Subcutaneous abdominal adipose tissue (tissue), 5 donors: ENCODE results near the gene NFKBIB.
"Not testable (repeated sequence)": the region's sequence is repeated elsewhere in the genome, so short reads cannot be mapped to it uniquely, and the experiment has no call there.

Source experiments
- H3K27ac ChIP-seq: one replicate; pipeline ENCODE4 v1.7.0; 2013; ENCODE audit warnings: low read depth, mild to moderate bottlenecking, inconsistent platforms, low read length, moderate library complexity
- H3K27me3 ChIP-seq, 5 donors: one replicate each; pipeline ENCODE4 v1.7.0; 2013; ENCODE audit warnings: low read length in 5 of 5, inconsistent platforms in 1 of 5; ENCODE audit not compliant: control insufficient read depth in 5 of 5, insufficient read depth in 4 of 5
- H3K36me3 ChIP-seq, 5 donors: one replicate each; pipeline ENCODE4 v1.7.0; 2013; ENCODE audit warnings: low read length in 5 of 5; ENCODE audit not compliant: control insufficient read depth in 5 of 5, insufficient read depth in 5 of 5
- H3K4me1 ChIP-seq, 5 donors: one replicate each; pipeline ENCODE4 v1.7.0; 2013; ENCODE audit warnings: low read length in 5 of 5, mild to moderate bottlenecking in 3 of 5, moderate library complexity in 1 of 5; ENCODE audit not compliant: control insufficient read depth in 5 of 5, insufficient read depth in 5 of 5
- H3K4me3 ChIP-seq, 5 donors: one replicate each; pipeline ENCODE4 v1.7.0; 2013; ENCODE audit warnings: low read length in 5 of 5, low read depth in 1 of 5
- H3K9ac ChIP-seq, 5 donors: one replicate each; pipeline ENCODE4 v1.7.0; 2013; ENCODE audit warnings: low read length in 5 of 5, mild to moderate bottlenecking in 4 of 5, moderate library complexity in 3 of 5
- H3K9me3 ChIP-seq, 5 donors: one replicate each; pipeline ENCODE4 v1.7.0; 2013; ENCODE audit warnings: low read length in 5 of 5; ENCODE audit not compliant: control insufficient read depth in 5 of 5
- donor health status: healthy.
- donor health status: healthy.
- donor health status: healthy.
- donor health status: healthy.
- donor health status: healthy.

NFKBIB gene

DNA sequence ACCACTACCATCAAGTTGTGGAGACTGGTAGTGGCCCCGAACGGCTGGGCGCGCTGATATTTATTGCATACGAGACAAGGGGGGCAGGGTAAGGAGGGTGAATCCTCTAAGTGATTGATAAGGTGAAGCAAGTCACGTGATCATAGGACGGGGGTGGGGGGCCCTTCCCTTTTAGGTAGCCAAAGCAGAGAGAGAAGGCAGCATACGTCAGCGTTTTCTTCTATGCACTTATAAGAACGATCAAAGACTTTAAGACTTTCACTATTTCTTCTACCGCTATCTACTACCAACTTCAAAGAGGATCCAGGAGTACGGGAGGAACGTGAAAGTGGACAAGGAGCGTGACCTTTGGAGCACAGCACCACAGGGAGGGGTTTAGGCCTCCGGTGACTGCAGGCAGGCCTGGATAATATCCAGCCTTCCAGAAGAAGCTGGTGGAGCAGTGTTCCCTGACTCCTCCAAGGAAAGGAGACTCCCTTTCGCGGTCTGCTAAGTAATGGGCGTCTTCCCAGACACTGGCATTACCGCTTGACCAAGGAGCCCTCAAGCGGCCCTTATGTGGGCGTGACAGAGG is 40.1 kb upstream of the NFKBIB start:
- not testable (repeated sequence) for H3K36me3 ChIP-seq, H3K27ac ChIP-seq, H3K27me3 ChIP-seq, H3K9me3 ChIP-seq, H3K4me3 ChIP-seq, H3K9ac ChIP-seq
- peaks cover 2 to 24% (median 23%) of the 10 kb centered on the region in 5 donors for H3K4me1 ChIP-seq

DNA sequence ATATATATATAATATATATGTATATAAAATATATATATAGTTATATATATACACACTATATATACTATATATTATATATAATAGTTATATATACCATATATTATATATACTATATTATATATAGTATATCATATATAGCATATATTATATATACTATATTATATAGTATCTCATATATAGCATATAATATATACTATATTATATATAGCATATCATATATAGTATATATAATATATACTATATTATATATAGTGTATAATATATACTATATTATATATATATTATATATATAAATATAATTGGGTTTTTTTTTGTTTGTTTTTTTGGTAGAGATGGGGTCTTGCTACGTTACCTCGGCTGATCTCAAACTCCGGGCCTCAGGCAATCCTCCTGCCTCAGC is 38.4 kb upstream of the NFKBIB start:
- Histone ChIP-seq H3K9ac (no peak overlapping the region), H3K27me3 (no peaks in the 10 kb centered on the region), H3K27ac (no peak overlapping the region), H3K36me3 (no peaks in the 10 kb centered on the region), H3K4me3 (no peak overlapping the region), H3K9me3 (no peaks in the 10 kb centered on the region), H3K4me1 (peaks cover 2 to 32% (median 29%) of the 10 kb centered on the region in 5 donors)

DNA sequence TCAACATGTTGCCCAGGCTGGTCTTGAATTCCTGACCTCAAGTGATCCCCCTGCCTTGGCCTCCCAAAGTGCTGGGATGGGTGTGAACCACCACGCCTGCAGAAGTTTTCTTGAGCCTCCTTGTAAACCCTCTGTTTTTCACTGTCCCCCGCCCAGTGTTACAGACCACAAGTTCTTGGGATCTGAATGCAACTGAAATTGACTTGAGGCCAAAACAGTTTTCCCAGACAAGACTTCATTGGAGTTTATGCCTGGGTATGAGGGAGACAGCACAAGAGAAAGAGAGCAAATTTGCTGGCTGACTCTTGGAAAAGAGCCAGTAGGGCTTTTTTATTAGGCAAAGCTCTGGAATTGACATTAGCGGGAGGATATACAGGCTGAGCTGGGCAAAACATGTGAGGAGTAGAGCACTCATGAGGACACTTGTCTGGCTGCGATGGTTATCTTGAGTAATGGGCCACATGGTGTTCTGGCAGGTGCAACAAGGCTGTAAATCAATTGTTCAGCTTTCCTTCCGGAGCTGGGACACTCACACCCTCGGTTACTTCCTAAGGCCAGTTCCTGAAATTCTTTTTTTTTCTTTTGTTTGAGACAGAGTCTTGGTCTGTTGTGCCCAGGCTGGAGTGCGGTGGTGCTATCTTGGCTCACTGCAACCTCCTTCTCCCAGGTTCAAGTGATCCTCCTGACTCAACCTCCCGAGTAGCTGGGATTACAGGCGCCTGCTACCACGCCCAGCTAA is 37.3 kb upstream of the NFKBIB start:
- Histone ChIP-seq H3K27ac (peak overlapping the region; percentile 44), H3K4me1 (peaks cover 2 to 31% (median 26%) of the 10 kb centered on the region in 5 donors), H3K27me3 (no peaks in the 10 kb centered on the region), H3K36me3 (no peaks in the 10 kb centered on the region), H3K9me3 (no peaks in the 10 kb centered on the region), H3K9ac (no peak overlapping the region), H3K4me3 (no peak overlapping the region)

DNA sequence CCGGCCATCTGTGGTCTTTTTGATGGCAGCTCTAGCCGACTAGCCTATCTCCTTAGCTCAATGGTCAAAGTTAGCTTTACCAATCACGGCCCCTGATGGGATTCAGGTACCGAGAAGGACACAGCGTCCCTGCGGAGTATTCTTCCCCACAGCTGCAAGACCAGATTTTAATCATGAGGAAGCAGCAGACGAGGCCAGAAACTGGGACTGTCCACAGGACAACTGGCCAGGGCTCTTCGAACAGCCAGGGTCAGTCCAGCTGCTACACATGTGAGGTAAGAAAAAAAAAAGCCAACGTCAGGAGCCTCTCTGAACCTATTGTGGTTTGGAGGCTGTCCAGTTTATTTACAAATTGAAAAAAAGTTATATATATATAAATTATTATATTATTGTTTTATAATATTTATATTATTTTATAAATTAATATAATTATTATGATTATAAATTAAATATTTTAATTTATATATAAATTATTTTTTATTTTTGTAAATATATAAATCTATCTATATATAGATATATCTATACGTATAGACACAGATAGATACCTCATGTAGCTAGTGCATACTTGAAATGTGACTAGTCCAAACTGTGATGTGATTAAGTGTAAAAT is 32.5 kb upstream of the NFKBIB start:
- Histone ChIP-seq H3K27ac (no peak overlapping the region), H3K4me3 (no peak overlapping the region), H3K4me1 (peaks cover 2 to 49% (median 35%) of the 10 kb centered on the region in 5 donors), H3K36me3 (no peaks in the 10 kb centered on the region), H3K9ac (no peak overlapping the region), H3K27me3 (no peaks in the 10 kb centered on the region), H3K9me3 (no peaks in the 10 kb centered on the region)

DNA sequence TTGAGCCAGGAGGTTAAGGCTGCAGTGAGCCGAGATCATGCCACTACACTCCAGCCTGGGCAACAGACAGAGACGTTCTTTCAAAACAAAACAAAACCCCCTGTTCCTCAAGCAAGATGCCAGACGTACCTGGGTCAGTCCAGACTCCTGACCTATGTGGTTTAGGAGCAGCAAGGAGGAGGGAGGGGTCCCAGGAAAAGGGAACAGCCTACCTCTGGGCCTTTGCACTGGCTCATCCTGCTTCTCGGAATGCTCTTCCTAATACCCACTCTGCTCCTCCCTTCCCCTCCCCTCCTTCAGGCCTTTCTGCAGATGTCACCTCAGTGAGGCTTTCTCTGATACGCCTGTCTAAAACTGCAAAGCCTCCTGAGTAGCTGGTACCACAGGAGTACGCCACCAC is 31.2 kb upstream of the NFKBIB start:
- Histone ChIP-seq H3K27me3 (no peaks in the 10 kb centered on the region), H3K4me1 (peaks cover 0 to 36% (median 26%) of the 10 kb centered on the region in 5 donors), H3K36me3 (no peaks in the 10 kb centered on the region), H3K9me3 (no peaks in the 10 kb centered on the region), H3K27ac (no peak overlapping the region), H3K9ac (no peak overlapping the region), H3K4me3 (no peak overlapping the region)

DNA sequence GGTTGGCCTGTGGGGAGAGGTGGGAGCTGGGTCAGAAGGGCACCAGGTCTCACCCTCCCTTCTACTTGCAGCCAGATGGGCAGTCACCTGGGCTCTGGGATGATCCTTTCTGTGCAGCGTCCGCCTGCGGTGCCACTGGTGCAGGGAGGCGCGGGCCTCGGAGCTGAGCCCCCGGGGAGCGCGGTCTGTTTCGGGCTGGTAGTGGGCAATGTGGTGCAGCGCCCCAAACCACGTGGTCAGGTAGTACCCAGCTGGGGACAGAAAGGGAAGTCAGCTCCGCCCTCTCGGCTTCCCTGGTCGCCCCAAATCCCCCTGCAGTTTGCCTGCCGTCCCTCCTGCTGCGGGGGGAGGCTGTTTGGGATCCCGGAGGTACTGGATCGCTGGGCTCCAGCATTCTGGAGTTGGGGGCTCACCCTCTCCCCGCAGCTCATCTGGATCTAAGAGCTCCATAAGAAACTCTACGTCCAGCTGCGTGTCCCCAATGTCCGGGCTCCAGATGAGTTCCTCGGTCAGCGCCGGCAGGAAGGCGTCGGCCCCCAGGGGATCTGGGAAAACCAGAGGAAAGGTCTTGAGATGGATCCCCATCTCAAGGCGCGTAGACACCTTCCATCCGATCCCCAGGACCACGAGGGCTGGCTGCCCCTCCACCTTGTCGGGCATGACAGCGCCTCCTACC is 30.5 kb upstream of the NFKBIB start:
- H3K9me3 ChIP-seq, result no peaks in the 10 kb centered on the region
- no peak overlapping the region for H3K27ac ChIP-seq
- H3K27me3 ChIP-seq, result no peaks in the 10 kb centered on the region
- no peaks in the 10 kb centered on the region for H3K36me3 ChIP-seq
- H3K4me1 ChIP-seq, result peaks cover 0 to 36% (median 24%) of the 10 kb centered on the region in 5 donors
- H3K9ac ChIP-seq, result peak overlapping the region in 4 of 5 donors; percentile 67 to 80 (median 77)
- H3K4me3 ChIP-seq, result peak overlapping the region; percentile 70 to 79 (median 72)

DNA sequence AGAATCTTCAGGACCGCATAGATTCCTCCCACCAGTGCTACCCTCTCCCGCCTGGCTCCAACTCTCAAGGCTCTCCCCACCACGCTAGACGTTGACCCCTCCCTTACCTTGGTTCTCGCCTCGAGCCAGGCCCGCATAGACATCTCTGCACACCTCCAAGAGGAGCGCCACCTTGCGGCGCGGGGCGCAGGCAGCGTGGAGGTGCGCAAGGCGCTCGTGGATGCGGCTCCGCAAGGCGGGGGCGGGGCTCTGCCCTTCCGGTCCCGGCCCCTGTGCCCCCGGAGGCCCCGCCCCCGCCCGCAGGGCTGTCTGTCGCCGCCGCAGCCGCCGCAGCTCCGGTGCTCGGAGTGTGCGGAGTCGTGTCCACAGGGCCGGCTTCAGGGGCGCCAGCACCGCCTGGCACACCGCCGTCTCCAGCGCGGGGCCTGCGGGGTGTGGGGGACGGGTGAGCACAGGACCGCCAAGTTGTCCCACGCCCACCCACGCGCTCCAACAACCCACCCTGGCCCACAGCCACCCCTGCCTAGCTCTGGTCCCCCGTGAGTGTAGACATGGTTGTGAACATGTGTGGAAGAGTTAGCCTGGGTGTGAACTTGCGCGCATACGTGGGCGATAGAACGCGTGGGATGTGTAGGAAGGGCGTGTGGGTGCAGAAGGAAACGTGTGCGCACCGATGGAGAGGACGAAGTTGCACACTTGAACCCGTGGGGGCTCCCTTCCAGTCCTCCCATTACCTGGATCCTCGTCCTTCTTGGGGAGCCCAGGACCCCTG is 29.7 kb upstream of the NFKBIB start:
- peak overlapping the region; percentile 70 to 79 (median 72) for H3K4me3 ChIP-seq
- no peak overlapping the region for H3K27ac ChIP-seq
- no peaks in the 10 kb centered on the region for H3K36me3 ChIP-seq
- H3K9me3 ChIP-seq, result no peaks in the 10 kb centered on the region
- H3K27me3 ChIP-seq, result no peaks in the 10 kb centered on the region
- H3K9ac ChIP-seq, result peak overlapping the region in 4 of 5 donors; percentile 67 to 80 (median 77)
- H3K4me1 ChIP-seq, result peaks cover 0 to 28% (median 19%) of the 10 kb centered on the region in 5 donors

DNA sequence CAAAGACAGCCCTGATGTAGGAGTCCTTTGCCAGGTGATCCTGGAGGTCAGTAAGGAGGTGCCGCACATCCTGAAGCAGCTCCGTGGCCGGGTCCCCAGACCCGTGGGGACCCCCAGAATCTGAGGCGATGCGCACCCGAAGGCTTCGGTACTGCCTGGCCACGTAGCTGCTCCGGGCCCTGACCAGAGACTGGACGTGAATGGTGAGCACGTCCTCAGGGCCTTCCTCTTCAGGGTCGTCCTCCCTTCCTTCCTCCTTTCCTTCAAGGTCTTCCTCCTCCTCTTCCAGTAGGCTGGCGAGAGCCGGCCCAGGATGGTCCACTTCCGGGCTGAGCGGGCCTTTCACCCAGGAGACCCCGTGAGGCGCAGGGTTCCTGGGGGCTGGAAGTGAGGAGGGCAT is 29.2 kb upstream of the NFKBIB start:
- Histone ChIP-seq H3K27ac (no peak overlapping the region), H3K27me3 (no peaks in the 10 kb centered on the region), H3K36me3 (no peaks in the 10 kb centered on the region), H3K9me3 (no peaks in the 10 kb centered on the region), H3K4me1 (peaks cover 0 to 23% (median 15%) of the 10 kb centered on the region in 5 donors), H3K9ac (no peak overlapping the region), H3K4me3 (peak overlapping the region in 1 of 5 donors; percentile 70)

DNA sequence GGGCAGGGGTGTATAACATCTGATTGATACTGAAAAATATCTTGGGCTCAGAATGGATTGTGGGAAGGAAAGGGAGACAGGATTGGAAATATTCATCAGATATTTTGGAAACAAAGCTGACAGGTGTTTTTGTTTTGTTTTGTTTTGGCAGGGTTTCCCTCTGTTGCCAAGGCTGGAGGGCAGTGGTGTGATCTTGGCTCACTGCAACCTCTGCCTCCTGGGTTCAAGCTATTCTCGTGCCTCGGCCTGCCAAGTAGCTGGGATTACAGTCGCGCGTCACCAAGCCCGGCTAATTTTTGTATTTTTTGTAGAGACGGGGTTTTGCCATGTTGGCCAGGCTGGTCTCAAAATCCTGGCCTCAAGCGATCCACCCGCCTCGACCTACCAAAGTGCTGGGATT is 26.4 kb upstream of the NFKBIB start:
- peaks cover 0 to 37% (median 21%) of the 10 kb centered on the region in 5 donors for H3K4me1 ChIP-seq
- not testable (repeated sequence) for H3K4me3 ChIP-seq, H3K27ac ChIP-seq, H3K27me3 ChIP-seq, H3K9ac ChIP-seq, H3K36me3 ChIP-seq, H3K9me3 ChIP-seq
